H1 (cell line): ENCODE results near the gene TFR2. TPM values are rescaled to one million over a fixed set of nuclear protein-coding genes. Genes with fewer than 3 reads are reported as not detected.
A peak's percentile ranks its signal among the peaks of the same experiment; 100 is the strongest.

Source experiments
- CBX8 ChIP-seq: fragments of 300-800, 300-1000 bp; sonication (generic); IDR thresholded peaks from 2 replicates; pipeline ENCODE4 v1.7.1; 2016; ENCODE audit warnings: low read depth, low read length, borderline replicate concordance
- CHD1 ChIP-seq: IDR thresholded peaks from 2 replicates; pipeline ENCODE4 v1.6.1; 2012; ENCODE audit warnings: low read depth, low read length, improper control_type of control experiment
- PHF8 ChIP-seq: fragments of 200-600 bp; sonication (generic); conservative IDR thresholded peaks from 2 replicates; pipeline ENCODE4 v1.7.1; 2012; ENCODE audit warnings: low read depth, mild to moderate bottlenecking, inconsistent platforms, low read length, moderate library complexity
- TAF7 ChIP-seq: optimal IDR thresholded peaks from 2 replicates; pipeline ENCODE3; 2011; ENCODE audit warnings: low read depth, mild to moderate bottlenecking, inconsistent platforms, low read length, moderate library complexity, borderline replicate concordance
- polyA plus RNA-seq, 7 experiments: library from polyadenylated mRNA; depleted of rRNA in 3 of 7; stranded (reverse) in 5 of 7; unstranded in 2 of 7; fragments of >200 nt in 5 of 7; fragments of 200-250 nt in 2 of 7; gene quantifications; 1 replicate in 5 of 7; 2 replicates in 1 of 7; 4 replicates in 1 of 7; pipeline versions ENCODE4 v1.2.1 to v1.2.3, GENCODE V29; 2011 to 2013; ENCODE audit warnings: missing spikeins in 2 of 7, mixed read lengths in 2 of 7
- total RNA-seq: library from RNA; stranded (reverse); fragmentation: NEBNext Ultra II Directional; extraction: Animal tissue kit (Norgen Biotek cat#: 25700); gene quantifications from 2 replicates; pipeline ENCODE4 v1.2.1, GENCODE V29; 2021

TFR2 gene
- total and polyA plus RNA-seq, 2 of the 8 experiments (the other 6 are each of a cell fraction or from before 2014, with no cell fraction given), result 4.6 to 5.7 TPM

GRCh38 chr7:100632951-100633717 lies 8.2 kb downstream of the TFR2 start (continued):
- TF ChIP-seq CBX8 (no peak), PHF8 (0 out of 2 replicates have a peak, but pooled peaks have one; percentile 37), TAF7 (no peak), CHD1 (no peak)
